K562 (cell line): Measurements from ENCODE around the gene MAD2L1BP. TPM values are rescaled to one million over a fixed set of nuclear protein-coding genes. Genes with fewer than 3 reads are reported as not detected.

ENCODE experiments used
- CREB3 ChIP-seq: fragments of 450-650 bp; conservative IDR thresholded peaks from 2 replicates; pipeline ENCODE4 v1.6.1; 2016; ENCODE audit warnings: missing genetic modification characterization, low read depth, mild to moderate bottlenecking, missing compliant biosample characterization, moderate library complexity
- CREB3L1 ChIP-seq: fragments of 450-650 bp; IDR thresholded peaks from 2 replicates; pipeline ENCODE4 v1.6.1; 2014; ENCODE audit warnings: low read depth, mild to moderate bottlenecking, moderate library complexity, borderline replicate concordance
- DMBX1 ChIP-seq: fragments of 250-450 bp; sonication (Bioruptor Pico); IDR thresholded peaks from 2 replicates; pipeline ENCODE4 v1.8.0; 2022; ENCODE audit warnings: inconsistent platforms, mild to moderate bottlenecking, moderate library complexity, borderline replicate concordance
- GABPB2 ChIP-seq: fragments of 250-450 bp; sonication (Bioruptor Pico); conservative IDR thresholded peaks from 2 replicates; pipeline ENCODE4 v1.5.1; 2021; ENCODE audit warnings: mild to moderate bottlenecking
- HES1 ChIP-seq: fragments of 450-650 bp; IDR thresholded peaks from 2 replicates; pipeline ENCODE4 v1.6.1; 2016; ENCODE audit warnings: low read depth, mild to moderate bottlenecking, moderate library complexity
- HNRNPUL1 ChIP-seq: fragments of 200-400 bp; formaldehyde crosslinking; IDR thresholded peaks from 2 replicates; pipeline ENCODE4 v1.6.1; 2017; ENCODE audit warnings: low read length
- L3MBTL2 ChIP-seq: fragments of 450-650 bp; IDR thresholded peaks from 2 replicates; pipeline ENCODE4 v1.6.1; 2016; ENCODE audit warnings: mild to moderate bottlenecking, moderate library complexity
- LARP7 ChIP-seq: fragments of 450-650 bp; IDR thresholded peaks from 2 replicates; pipeline ENCODE4 v1.6.1; 2016
- MTA3 ChIP-seq: fragments of 450-650 bp; formaldehyde crosslinking; IDR thresholded peaks from 2 replicates; pipeline ENCODE4 v1.6.1; 2017; ENCODE audit warnings: mild to moderate bottlenecking, borderline replicate concordance
- NR0B1 ChIP-seq: fragments of 450-650 bp; IDR thresholded peaks from one replicate; pipeline ENCODE4 v1.6.1; 2018; ENCODE audit warnings: mild to moderate bottlenecking, moderate library complexity; ENCODE audit not compliant: partially characterized antibody
- RB1 ChIP-seq: fragments of 450-650 bp; IDR thresholded peaks from 2 replicates; pipeline ENCODE4 v1.6.1; 2017; ENCODE audit warnings: low read depth, mild to moderate bottlenecking
- RBM39 ChIP-seq: fragments of 200-400 bp; formaldehyde crosslinking; optimal IDR thresholded peaks from 2 replicates; pipeline ENCODE3; 2018; ENCODE audit warnings: low read depth, low read length
- RFX5 ChIP-seq: IDR thresholded peaks from 2 replicates; pipeline ENCODE4 v1.6.1; 2011; ENCODE audit warnings: low read depth, mild to moderate bottlenecking, improper control_type of control experiment, low read length
- SAFB2 ChIP-seq: fragments of 200-400 bp; formaldehyde crosslinking; IDR thresholded peaks from 2 replicates; pipeline ENCODE4 v1.6.1; 2018; ENCODE audit warnings: borderline replicate concordance, low read length, low read depth, moderate library complexity; ENCODE audit not compliant: severe bottlenecking
- SAP30 ChIP-seq: fragments of 200-600 bp; sonication (generic); IDR thresholded peaks from 2 replicates; pipeline ENCODE4 v1.6.1; 2012; ENCODE audit warnings: borderline replicate concordance, low read depth, mild to moderate bottlenecking, moderate library complexity, low read length, control low read depth, inconsistent platforms; ENCODE audit not compliant: insufficient read depth, poor library complexity, severe bottlenecking
- SLC30A9 ChIP-seq: fragments of 250-450 bp; sonication (Bioruptor Pico); IDR thresholded peaks from 2 replicates; pipeline ENCODE4 v1.8.0; 2022; ENCODE audit warnings: mild to moderate bottlenecking, moderate library complexity
- TAF1 ChIP-seq: IDR thresholded peaks from 2 replicates; pipeline ENCODE4 v1.6.1; 2011; ENCODE audit warnings: mild to moderate bottlenecking, low read length, moderate library complexity; ENCODE audit not compliant: insufficient read depth, control insufficient read depth, severe bottlenecking; ENCODE audit errors: extremely low read depth
- TAF9B ChIP-seq: fragments of 450-650 bp; IDR thresholded peaks from 2 replicates; pipeline ENCODE4 v1.6.1; 2018; ENCODE audit warnings: mild to moderate bottlenecking; ENCODE audit not compliant: partially characterized antibody
- TARDBP ChIP-seq: fragments of 450-650 bp; IDR thresholded peaks from 2 replicates; pipeline ENCODE4 v1.6.1; 2016
- TOE1 ChIP-seq, 2 experiments: fragments of 450-650 bp in 1 of 2; sonication (generic) in 1 of 2; formaldehyde crosslinking in 1 of 2; IDR thresholded peaks; 2 replicates each; pipeline versions ENCODE4 v1.7.1 to v1.8.0; 2016 to 2022; ENCODE audit warnings: borderline replicate concordance in 2 of 2, mild to moderate bottlenecking in 2 of 2, antibody characterized with exemption in 1 of 2, inconsistent platforms in 1 of 2, low read depth in 1 of 2, missing genetic modification reagents in 1 of 2, moderate library complexity in 1 of 2
- WHSC1 ChIP-seq: IDR thresholded peaks from one replicate; pipeline ENCODE4 v1.6.1; 2012; ENCODE audit warnings: low read length, control low read depth, inconsistent platforms
- ZNF212 ChIP-seq: fragments of 450-650 bp; formaldehyde crosslinking; IDR thresholded peaks from 2 replicates; pipeline ENCODE4 v1.4.0; 2020; ENCODE audit warnings: mild to moderate bottlenecking
- ZNF282 ChIP-seq: sonication (generic); formaldehyde crosslinking; IDR thresholded peaks from 2 replicates; pipeline ENCODE4 v1.8.1; 2023; ENCODE audit warnings: missing genetic modification reagents
- ZNF785 ChIP-seq: fragments of 250-450 bp; sonication (Bioruptor Pico); IDR thresholded peaks from 2 replicates; pipeline ENCODE4 v1.4.0; 2020; ENCODE audit warnings: mild to moderate bottlenecking
- polyA plus RNA-seq, 8 experiments: library from polyadenylated mRNA; depleted of rRNA in 4 of 8; stranded (reverse) in 5 of 8; unstranded in 3 of 8; fragments of >200 nt; fragmentation: Nextera tagmentation in 2 of 8; fragmentation: Illumina TruSeq in 1 of 8; extraction: Ambion mirVana in 2 of 8; extraction: Trizol in 1 of 8; gene quantifications; 2 replicates each; pipeline versions ENCODE4 v1.2.1 to v1.2.3, GENCODE V29; 2011 to 2014; ENCODE audit warnings: inconsistent platforms in 1 of 8, missing spikeins in 1 of 8
- total RNA-seq, 7 experiments: library from RNA; depleted of rRNA in 6 of 7; stranded (reverse); fragments of >200 nt in 6 of 7; fragmentation: Illumina TruSeq in 2 of 7; extraction: Trizol in 2 of 7; gene quantifications; 2 replicates each; pipeline versions ENCODE4 v1.2.1 to v1.2.3, GENCODE V29; 2011 to 2021; ENCODE audit warnings: low replicate concordance in 1 of 7

Gene MAD2L1BP
- total and polyA plus RNA-seq, 9 of the 15 experiments (the other 6 are each of a cell fraction or from before 2014, with no cell fraction given) = 69.7 to 321 (median 111) TPM

- TF ChIP-seq CREB3 = peak; percentile 66
- no peak for TF ChIP-seq SAFB2
- TF ChIP-seq SLC30A9 (CRISPR knock-in tag) = no peak
- TF ChIP-seq GABPB2 (CRISPR knock-in tag) = peak; percentile 81
- TF ChIP-seq HES1 = no peak; the same call in 1 of the 2 replicates
- TF ChIP-seq TAF9B = no peak
- no peak for TF ChIP-seq ZNF282 (CRISPR knock-in tag)
- peak; percentile 85 for TF ChIP-seq TAF1
- TF ChIP-seq RB1 = peak; percentile 6; the same call in 1 of the 2 replicates
- TF ChIP-seq SAP30 = peak; percentile 20
- TF ChIP-seq ZNF785 = no peak
- TF ChIP-seq L3MBTL2 = peak; percentile 93
- TF ChIP-seq DMBX1 (CRISPR knock-in tag) = no peak; the same call in 1 of the 2 replicates
- peak; percentile 98 for TF ChIP-seq MTA3
- TF ChIP-seq HNRNPUL1 = no peak
- peak; percentile 80; the same call in 1 of the 2 replicates for TF ChIP-seq TARDBP
- TF ChIP-seq ZNF212 (CRISPR knock-in tag) = peak; percentile 68; the same call in 1 of the 2 replicates
- TF ChIP-seq NR0B1 = no peak
- peak; percentile 35 for TF ChIP-seq RBM39
- TF ChIP-seq LARP7 = peak; percentile 15; the same call in 1 of the 2 replicates
- peak; percentile 75; the same call in 1 of the 2 replicates for TF ChIP-seq TOE1 (IDR thresholded peaks at IDR 0.05; ENCODE audit: borderline replicate concordance)
- peak; percentile 88 for TF ChIP-seq TOE1 (CRISPR knock-in tag; IDR thresholded peaks at IDR 0.05; ENCODE audit: borderline replicate concordance, low read depth)
- no peak for TF ChIP-seq WHSC1
- peak; percentile 72 for TF ChIP-seq CREB3L1
- TF ChIP-seq RFX5 = no peak
Measured at GRCh38 chr6:43629505-43630300, 5.9 kb upstream of the MAD2L1BP start (continued).
